Measurements from ENCODE around the gene S100A7.
"Not testable (repeated sequence)": the region's sequence is repeated elsewhere in the genome, so short reads cannot be mapped to it uniquely, and the experiment has no call there.

The S100A7 gene

DNA sequence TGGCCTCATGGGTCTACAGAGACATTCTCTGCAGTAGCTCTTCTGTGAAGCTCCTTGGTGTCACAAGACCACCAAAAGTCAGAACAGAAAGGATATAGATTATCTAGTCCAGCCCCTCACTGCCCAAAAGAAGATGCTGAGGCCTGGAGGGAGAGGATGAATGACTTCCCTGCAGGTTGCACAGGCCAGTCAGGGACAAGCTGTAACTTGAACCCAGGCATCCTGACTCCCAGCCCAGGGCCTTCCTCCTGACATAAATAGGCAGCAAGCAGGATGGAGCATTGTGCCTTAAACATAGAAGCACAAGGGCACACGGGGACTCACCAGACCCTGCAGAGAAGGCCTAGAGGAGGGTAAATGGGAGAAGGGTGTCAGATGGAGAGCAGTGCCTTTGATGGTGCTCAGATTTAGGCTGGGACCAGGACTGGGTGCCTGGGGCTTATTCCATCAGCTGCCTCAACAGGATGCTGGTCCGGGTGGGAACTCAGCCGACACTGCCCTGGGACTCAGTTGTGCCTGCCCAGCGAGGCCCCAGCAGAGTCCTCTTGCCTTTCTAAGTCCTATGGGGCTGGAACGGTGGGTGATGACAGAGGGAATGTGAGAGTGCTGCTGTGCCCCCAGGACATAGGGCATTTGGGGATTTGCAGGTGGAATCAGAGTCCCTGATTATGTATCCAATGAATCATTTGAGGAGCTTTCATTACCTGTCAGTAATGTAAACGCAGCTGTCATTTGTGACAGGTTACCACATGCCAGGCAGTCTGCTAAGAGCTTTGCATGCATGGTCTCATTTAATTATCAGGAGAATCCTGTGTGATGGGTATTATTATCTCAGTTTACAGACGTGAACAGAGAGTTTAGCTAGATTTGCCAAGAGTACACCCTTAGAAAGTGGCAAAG, 30.9 kb downstream of the S100A7 start:
- no peak for DNase-seq

- DNase-seq, result no peak
Observed at GRCh38 chr1:153428791-153429190, 31.7 kb downstream of the S100A7 start.

GRCh38 chr1:153428073-153428638, 32.3 kb downstream of the S100A7 start:
- DNase-seq, result no peak

- no peak for DNase-seq
Observed at GRCh38 chr1:153426809-153427208, 33.6 kb downstream of the S100A7 start.

DNA sequence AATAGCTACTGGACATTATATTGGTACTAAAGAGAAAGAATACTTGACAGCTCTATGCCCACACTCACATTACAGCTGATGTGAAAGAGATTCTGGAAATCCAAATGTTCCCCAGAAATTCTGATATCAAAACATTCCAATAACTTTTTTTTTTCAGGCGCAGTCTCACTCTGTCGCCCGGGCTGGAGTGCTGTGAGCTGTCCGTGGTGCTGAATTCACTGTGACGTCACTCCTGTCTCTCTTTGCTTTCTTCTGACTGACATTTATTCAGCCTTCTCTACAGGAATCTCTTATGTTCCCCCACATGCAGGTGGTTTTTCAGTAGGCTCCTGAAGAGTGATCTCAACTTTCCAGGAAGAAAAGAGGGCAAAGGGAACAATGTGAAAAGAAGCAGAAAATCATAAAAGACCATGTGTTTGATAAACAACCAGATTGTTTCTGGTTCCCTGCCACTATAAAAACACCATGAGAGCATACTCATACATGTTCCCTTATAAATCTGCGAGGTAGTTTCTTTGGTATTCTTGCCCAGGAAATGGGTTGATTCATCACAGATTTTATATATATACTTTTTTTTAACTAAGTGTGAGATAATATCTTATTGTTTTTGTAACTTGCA, 37.9 kb downstream of the S100A7 start:
- peak; percentile 15 to 39 for DNase-seq

DNA sequence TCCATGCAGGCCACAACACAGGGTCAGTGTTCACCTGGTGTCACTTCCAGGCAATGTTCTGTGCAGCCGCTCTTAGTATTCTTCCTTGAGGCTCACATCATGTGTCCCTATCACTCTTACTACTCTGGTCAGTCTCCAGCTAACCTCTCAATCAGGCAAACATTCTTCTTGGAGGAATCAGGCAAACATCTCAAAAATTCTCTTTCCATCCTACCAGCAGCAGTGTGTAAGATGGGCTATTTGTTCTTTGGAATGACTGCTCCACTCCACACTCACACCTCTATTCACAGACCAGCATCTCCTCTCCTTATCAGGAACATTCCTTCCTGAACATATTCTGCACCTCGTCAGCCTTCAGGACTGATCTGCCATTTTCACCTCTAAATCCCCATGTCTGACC, 40.1 kb downstream of the S100A7 start:
- no peak for DNase-seq

GRCh38 chr1:153419436-153419793, 41.0 kb downstream of the S100A7 start:
- not testable (repeated sequence) for DNase-seq

DNA sequence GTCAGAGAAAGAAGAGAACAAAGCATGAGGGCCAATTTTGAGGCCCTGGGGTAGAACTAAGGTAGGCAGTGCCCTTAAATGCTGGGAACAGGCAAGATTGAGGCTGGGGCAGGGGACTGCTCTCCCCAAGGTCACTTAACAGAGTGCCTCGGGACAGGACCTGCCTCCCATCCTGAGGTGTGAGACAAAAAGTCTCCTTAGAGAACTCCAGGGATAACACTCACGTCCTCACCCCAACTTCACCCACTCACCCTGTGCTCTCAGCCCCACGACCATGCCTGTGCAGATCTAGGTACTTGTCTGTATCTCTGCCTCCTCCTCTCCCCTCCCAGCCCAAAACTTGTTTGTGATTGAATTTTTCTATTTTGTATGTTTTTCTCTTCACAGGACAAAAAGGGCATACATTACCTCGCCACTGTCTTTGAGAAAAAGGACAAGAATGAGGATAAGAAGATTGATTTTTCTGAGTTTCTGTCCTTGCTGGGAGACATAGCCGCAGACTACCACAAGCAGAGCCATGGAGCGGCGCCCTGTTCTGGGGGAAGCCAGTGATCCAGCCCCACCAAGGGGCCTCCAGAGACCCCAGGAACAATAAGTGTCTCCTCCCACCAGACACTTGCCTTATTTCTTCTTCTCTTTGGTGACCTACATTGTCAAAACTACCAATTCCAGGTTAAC, 41.6 kb downstream of the S100A7 start:
- not testable (repeated sequence) for DNase-seq

- no peak for DNase-seq
Observed at GRCh38 chr1:153417136-153417888, 43.1 kb downstream of the S100A7 start.

DNA sequence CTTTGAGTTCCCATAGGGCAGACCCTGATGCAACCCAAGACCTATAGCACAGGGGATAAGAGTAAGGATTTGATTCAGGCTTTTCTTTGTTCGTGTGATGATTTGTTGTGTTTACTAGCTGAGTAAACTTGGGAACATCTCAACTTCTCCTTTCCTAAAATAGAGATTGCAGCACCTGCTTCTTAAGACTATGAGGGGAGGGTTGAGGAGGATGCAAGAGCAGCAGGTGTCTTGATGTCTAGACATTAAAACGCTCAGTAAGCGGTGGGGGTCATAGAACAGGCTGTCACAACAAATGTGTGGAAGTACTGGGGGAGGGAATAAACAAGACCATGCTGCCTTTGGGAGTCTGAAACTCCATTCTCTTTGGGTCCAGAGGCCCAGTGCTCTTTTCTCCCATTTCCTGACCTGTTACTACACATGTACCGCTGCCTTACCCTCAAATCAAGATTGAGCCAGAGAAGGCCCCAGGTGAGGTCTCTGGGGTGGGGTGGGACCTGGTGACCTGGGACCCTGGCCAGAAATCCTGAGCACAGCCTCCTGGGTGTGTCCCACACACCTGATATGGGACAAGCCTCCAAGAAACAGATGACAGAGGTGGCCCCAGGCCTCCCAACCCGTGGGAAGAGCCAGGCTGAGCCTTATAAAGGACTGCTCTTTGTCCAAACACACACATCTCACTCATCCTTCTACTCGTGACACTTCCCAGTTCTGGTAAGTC, 44.4 kb downstream of the S100A7 start, which contains the start of gene S100A7A:
Gene S100A7A (plus strand): TSS at position 671 of the 721 bp plus-strand sequence. CDS start 1,563 bp downstream, outside the sequence.
- no peak for DNase-seq

- DNase-seq, result not testable (repeated sequence)
Observed at GRCh38 chr1:153413961-153414360, 46.5 kb downstream of the S100A7 start.
